ENCODE results near the gene TRAM1L1. TPM values are rescaled to one million over a fixed set of nuclear protein-coding genes. Genes with fewer than 3 reads are reported as not detected.

TRAM1L1 gene
- total RNA-seq: 1 to 10 TPM; 1.1 to 4.3 (median 3.0) TPM

DNA sequence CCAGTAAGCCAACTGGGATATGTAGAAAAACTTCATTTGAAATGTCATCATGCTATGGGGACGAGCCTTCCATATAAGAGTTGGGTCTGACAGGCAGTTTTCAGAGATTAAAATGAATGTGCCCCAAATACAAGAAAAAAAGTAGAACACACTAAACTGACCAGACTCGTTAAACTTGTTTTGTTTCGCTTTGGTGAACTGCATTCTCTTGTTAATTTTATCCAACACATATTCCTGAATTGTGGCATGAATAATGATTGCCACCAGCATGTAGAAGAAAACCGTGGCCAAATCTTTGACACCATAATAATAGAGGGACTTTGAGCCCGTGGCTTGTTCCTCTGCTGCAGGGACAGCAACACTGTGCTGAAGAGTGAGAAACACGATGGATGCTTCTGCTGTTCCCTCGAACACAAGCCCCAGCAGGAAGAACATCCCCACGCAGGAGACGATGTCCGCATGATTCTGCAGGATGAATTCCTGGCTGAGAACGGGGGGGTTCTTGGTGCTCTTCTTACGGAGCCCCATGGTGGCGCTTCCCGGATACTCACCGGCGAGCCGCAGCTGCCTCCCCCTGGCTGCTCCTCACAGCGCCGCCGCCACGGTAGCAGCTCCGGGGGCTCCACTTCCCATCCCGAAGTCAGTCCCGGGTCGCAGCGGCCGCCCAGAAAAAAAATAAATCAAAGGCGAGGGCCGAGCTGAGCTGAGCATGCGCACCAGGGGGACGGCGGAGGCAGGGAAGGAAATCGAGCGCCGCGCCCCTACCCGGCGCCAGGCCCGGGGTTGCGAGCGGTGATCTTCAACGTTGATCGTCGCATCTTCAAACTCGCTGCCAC is at the start of gene TRAM1L1:
Gene TRAM1L1, minus strand, starts transcription at position 711 of the 836 bp plus-strand sequence. Its CDS starts 183 bp downstream, at position 528.
- TF ChIP-seq, protein P1, sequence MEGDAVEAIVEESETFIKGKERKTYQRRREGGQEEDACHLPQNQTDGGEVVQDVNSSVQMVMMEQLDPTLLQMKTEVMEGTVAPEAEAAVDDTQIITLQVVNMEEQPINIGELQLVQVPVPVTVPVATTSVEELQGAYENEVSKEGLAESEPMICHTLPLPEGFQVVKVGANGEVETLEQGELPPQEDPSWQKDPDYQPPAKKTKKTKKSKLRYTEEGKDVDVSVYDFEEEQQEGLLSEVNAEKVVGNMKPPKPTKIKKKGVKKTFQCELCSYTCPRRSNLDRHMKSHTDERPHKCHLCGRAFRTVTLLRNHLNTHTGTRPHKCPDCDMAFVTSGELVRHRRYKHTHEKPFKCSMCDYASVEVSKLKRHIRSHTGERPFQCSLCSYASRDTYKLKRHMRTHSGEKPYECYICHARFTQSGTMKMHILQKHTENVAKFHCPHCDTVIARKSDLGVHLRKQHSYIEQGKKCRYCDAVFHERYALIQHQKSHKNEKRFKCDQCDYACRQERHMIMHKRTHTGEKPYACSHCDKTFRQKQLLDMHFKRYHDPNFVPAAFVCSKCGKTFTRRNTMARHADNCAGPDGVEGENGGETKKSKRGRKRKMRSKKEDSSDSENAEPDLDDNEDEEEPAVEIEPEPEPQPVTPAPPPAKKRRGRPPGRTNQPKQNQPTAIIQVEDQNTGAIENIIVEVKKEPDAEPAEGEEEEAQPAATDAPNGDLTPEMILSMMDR (IDR thresholded peaks at IDR 0.05): no peak
- TF ChIP-seq POLR2A (IDR thresholded peaks at IDR 0.05) (no peak), EP300 (IDR thresholded peaks at IDR 0.05) (no peak), POLR2AphosphoS5 (IDR thresholded peaks at IDR 0.05) (no peak)
- H3K4me1 ChIP-seq: peaks cover 11% of the 10 kb centered on the region
- H3K9me3 ChIP-seq: no peaks in the 10 kb centered on the region
- peak within 1 kb of the TSS; percentile 50 for H3K27ac ChIP-seq
- peak within 1 kb of the TSS; percentile 66 for H3K4me3 ChIP-seq
- no peaks in the 10 kb centered on the region for H3K36me3 ChIP-seq
- H3K27me3 ChIP-seq: no peaks in the 10 kb centered on the region
- WGBS: 16% methylated on average over 20 of the region's 45 CpGs
- peak; percentile 68 to 78 for DNase-seq (ENCODE audit: low spot score in 2 of 2)

DNA sequence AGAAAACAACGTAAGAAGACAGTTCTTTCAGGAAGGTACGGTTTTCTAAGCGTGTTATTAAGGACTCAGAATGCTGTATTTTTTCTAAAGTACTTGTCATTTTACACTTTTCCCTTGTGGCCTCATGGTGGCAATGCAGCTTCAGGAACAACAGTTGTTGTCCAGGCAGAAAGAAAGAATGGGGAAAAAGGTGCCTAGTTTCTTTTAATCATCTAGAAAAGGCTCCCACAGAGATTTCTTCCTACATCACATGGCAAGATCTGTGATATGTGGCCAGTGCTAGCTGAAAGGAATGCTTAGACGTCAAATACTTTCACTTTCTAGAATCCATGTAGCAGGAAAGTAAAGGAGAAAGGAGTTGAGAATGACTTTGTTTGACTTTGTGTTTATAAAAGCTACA is 49.0 kb upstream of the TRAM1L1 start:
- no peak overlapping the region for H3K27ac ChIP-seq
- no peak for DNase-seq (ENCODE audit: low spot score in 2 of 2)
- TF ChIP-seq POLR2A (IDR thresholded peaks at IDR 0.05) (no peak), POLR2AphosphoS5 (IDR thresholded peaks at IDR 0.05) (no peak), EP300 (IDR thresholded peaks at IDR 0.05) (no peak)
- TF ChIP-seq, protein P1 (IDR thresholded peaks at IDR 0.05): peak in 1 of 2 donors; percentile 14
- no peaks in the 10 kb centered on the region for H3K27me3 ChIP-seq
- 3% methylated on average over 4 of the region's 4 CpGs for WGBS
- H3K9me3 ChIP-seq: no peaks in the 10 kb centered on the region
- no peaks in the 10 kb centered on the region for H3K36me3 ChIP-seq
- H3K4me1 ChIP-seq: no peaks in the 10 kb centered on the region
- H3K4me3 ChIP-seq: no peak overlapping the region

DNA sequence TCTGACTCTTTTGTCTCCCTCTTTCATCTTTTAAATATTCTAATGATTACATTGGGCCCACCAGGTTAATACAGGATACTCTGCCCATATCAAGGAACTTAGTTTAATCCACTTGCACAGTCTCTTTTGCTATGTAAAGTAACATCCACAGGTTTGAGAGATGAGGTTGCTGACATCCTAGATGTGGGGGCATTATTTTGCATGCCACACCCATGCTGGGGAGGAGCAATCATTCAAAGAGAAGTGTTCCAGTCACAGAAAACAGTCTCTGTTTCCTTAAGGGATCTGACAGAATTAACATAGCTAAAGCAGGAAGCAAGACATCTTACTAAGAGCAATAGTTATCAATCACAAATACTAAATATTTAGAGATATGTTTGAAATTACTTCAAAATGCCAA is 11.5 kb upstream of the TRAM1L1 start:
- no peak for DNase-seq (ENCODE audit: low spot score in 2 of 2)
- TF ChIP-seq POLR2A (IDR thresholded peaks at IDR 0.05): no peak

DNA sequence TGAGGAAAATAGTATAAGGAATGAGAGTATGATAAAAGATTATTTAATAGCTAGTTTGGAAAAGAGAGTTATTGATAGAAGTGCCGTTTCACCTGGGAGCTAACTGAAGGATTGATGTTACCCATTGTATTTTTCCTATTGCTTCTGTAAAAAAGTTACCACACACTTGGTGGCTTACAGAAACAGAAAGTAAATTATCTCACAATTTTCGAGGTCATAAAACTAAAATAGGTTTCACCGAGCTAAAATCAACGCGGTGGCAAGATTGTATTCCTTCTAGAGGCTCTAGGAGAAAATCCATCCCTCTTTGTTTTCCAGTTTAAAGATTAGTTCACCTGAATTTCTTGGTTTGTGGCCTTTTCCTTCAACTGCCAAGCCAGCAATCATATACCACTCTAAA is 11.1 kb upstream of the TRAM1L1 start:
- H3K27ac ChIP-seq: no peak overlapping the region
- H3K4me3 ChIP-seq: no peak overlapping the region
- no peaks in the 10 kb centered on the region for H3K4me1 ChIP-seq
- DNase-seq (ENCODE audit: low spot score in 2 of 2): no peak
- no peaks in the 10 kb centered on the region for H3K27me3 ChIP-seq
- no peak for TF ChIP-seq POLR2AphosphoS5 (IDR thresholded peaks at IDR 0.05)
- TF ChIP-seq POLR2A (IDR thresholded peaks at IDR 0.05): no peak
- TF ChIP-seq, protein P1 (IDR thresholded peaks at IDR 0.05): no peak
- no peak for TF ChIP-seq EP300 (IDR thresholded peaks at IDR 0.05)
- no peaks in the 10 kb centered on the region for H3K36me3 ChIP-seq
- WGBS: 80% methylated on average over 5 of the region's 5 CpGs
- H3K9me3 ChIP-seq: no peaks in the 10 kb centered on the region

More for the DNA sequence above, 11.5 kb upstream of the TRAM1L1 start:
- no peaks in the 10 kb centered on the region for H3K27me3 ChIP-seq
- no peak overlapping the region for H3K27ac ChIP-seq
- H3K9me3 ChIP-seq: no peaks in the 10 kb centered on the region
- no peaks in the 10 kb centered on the region for H3K36me3 ChIP-seq
- H3K4me1 ChIP-seq: no peaks in the 10 kb centered on the region
- no peak overlapping the region for H3K4me3 ChIP-seq

DNA sequence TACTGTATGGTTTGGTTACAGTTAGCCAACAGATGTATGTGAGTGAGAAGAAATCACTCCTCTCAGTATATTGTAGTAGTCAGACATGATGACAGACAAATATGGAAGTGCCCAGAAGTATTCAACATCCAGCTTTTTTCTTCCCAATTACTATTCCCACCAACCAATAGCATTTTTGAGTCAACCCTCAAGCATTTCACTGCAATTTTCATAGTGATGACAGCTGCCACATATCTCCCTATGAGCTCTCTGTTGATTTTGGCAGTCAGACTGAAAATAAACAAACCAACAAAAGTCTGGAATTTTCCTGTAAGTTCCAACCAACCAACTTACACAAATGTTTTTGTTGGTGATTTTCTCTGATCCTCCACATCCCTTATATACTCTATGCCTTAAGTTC is 8.2 kb upstream of the TRAM1L1 start:
- no peak for DNase-seq (ENCODE audit: low spot score in 2 of 2)
- Histone ChIP-seq H3K9me3 (no peaks in the 10 kb centered on the region), H3K4me1 (no peaks in the 10 kb centered on the region), H3K36me3 (no peaks in the 10 kb centered on the region), H3K27ac (no peak overlapping the region), H3K27me3 (no peaks in the 10 kb centered on the region), H3K4me3 (no peak overlapping the region)
- TF ChIP-seq EP300 (IDR thresholded peaks at IDR 0.05): no peak
- TF ChIP-seq POLR2AphosphoS5 (IDR thresholded peaks at IDR 0.05): no peak
- TF ChIP-seq POLR2A (IDR thresholded peaks at IDR 0.05): no peak
- TF ChIP-seq, protein P1 (IDR thresholded peaks at IDR 0.05): no peak

Data from suprapubic skin (tissue), 4 donors.